ENCODE results near the gene SERP2.

Gene SERP2

GRCh38 chr13:44415815-44416214, 42.2 kb downstream of the SERP2 start:
- H3K4me1 ChIP-seq (ENCODE audit: control insufficient read depth, insufficient read depth, low read length): no peaks in the 10 kb centered on the region
- CTCF ChIA-PET: interaction anchor here (0.6 kb wide), 1 partner anchor 461 kb away, joined by 3 read pairs; no protein-coding TSS in a partner anchor
- TF ChIP-seq KLF10 (tag by site-specific recombination; IDR thresholded peaks at IDR 0.05) (no peak), TCF7L2 (IDR thresholded peaks at IDR 0.05; ENCODE audit: borderline replicate concordance, low read depth, low read length) (no peak), ZNF621 (tag by site-specific recombination; IDR thresholded peaks at IDR 0.05) (no peak), ZNF777 (tag by site-specific recombination; IDR thresholded peaks at IDR 0.05; ENCODE audit: borderline replicate concordance) (no peak), ZBTB1 (tag by site-specific recombination; IDR thresholded peaks at IDR 0.05) (no peak), ZNF133 (tag by site-specific recombination; IDR thresholded peaks at IDR 0.05) (no peak), ZSCAN16 (tag by site-specific recombination; IDR thresholded peaks at IDR 0.05) (no peak), ZNF530 (tag by site-specific recombination; IDR thresholded peaks at IDR 0.05; ENCODE audit: low read depth) (no peak), ZNF792 (tag by site-specific recombination; IDR thresholded peaks at IDR 0.05) (no peak), ZNF175 (tag by site-specific recombination; IDR thresholded peaks at IDR 0.05) (no peak)
- TF ChIP-seq, protein P1, sequence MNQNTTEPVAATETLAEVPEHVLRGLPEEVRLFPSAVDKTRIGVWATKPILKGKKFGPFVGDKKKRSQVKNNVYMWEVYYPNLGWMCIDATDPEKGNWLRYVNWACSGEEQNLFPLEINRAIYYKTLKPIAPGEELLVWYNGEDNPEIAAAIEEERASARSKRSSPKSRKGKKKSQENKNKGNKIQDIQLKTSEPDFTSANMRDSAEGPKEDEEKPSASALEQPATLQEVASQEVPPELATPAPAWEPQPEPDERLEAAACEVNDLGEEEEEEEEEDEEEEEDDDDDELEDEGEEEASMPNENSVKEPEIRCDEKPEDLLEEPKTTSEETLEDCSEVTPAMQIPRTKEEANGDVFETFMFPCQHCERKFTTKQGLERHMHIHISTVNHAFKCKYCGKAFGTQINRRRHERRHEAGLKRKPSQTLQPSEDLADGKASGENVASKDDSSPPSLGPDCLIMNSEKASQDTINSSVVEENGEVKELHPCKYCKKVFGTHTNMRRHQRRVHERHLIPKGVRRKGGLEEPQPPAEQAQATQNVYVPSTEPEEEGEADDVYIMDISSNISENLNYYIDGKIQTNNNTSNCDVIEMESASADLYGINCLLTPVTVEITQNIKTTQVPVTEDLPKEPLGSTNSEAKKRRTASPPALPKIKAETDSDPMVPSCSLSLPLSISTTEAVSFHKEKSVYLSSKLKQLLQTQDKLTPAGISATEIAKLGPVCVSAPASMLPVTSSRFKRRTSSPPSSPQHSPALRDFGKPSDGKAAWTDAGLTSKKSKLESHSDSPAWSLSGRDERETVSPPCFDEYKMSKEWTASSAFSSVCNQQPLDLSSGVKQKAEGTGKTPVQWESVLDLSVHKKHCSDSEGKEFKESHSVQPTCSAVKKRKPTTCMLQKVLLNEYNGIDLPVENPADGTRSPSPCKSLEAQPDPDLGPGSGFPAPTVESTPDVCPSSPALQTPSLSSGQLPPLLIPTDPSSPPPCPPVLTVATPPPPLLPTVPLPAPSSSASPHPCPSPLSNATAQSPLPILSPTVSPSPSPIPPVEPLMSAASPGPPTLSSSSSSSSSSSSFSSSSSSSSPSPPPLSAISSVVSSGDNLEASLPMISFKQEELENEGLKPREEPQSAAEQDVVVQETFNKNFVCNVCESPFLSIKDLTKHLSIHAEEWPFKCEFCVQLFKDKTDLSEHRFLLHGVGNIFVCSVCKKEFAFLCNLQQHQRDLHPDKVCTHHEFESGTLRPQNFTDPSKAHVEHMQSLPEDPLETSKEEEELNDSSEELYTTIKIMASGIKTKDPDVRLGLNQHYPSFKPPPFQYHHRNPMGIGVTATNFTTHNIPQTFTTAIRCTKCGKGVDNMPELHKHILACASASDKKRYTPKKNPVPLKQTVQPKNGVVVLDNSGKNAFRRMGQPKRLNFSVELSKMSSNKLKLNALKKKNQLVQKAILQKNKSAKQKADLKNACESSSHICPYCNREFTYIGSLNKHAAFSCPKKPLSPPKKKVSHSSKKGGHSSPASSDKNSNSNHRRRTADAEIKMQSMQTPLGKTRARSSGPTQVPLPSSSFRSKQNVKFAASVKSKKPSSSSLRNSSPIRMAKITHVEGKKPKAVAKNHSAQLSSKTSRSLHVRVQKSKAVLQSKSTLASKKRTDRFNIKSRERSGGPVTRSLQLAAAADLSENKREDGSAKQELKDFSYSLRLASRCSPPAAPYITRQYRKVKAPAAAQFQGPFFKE (tag by site-specific recombination; IDR thresholded peaks at IDR 0.05; ENCODE audit: borderline replicate concordance): no peak
- TF ChIP-seq, protein P2, sequence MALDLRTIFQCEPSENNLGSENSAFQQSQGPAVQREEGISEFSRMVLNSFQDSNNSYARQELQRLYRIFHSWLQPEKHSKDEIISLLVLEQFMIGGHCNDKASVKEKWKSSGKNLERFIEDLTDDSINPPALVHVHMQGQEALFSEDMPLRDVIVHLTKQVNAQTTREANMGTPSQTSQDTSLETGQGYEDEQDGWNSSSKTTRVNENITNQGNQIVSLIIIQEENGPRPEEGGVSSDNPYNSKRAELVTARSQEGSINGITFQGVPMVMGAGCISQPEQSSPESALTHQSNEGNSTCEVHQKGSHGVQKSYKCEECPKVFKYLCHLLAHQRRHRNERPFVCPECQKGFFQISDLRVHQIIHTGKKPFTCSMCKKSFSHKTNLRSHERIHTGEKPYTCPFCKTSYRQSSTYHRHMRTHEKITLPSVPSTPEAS (tag by site-specific recombination; IDR thresholded peaks at IDR 0.05): no peak
- POLR2A ChIA-PET: interaction anchor here (0.6 kb wide), 1 partner anchor 33 kb away, joined by 4 read pairs; no protein-coding TSS in a partner anchor
- no peak overlapping the region for H3K27ac ChIP-seq (ENCODE audit: extremely low read depth, low read depth, low read length)
- no peaks in the 10 kb centered on the region for H3K9me3 ChIP-seq (ENCODE audit: control insufficient read depth, insufficient read depth, low read depth, low read length)
- H3K36me3 ChIP-seq (ENCODE audit: control insufficient read depth in 2 of 2, insufficient read depth in 1 of 2, low read length in 2 of 2): no peaks in the 10 kb centered on the region
- no peak overlapping the region for H3K4me3 ChIP-seq (ENCODE audit: low read depth, low read length)

DNA sequence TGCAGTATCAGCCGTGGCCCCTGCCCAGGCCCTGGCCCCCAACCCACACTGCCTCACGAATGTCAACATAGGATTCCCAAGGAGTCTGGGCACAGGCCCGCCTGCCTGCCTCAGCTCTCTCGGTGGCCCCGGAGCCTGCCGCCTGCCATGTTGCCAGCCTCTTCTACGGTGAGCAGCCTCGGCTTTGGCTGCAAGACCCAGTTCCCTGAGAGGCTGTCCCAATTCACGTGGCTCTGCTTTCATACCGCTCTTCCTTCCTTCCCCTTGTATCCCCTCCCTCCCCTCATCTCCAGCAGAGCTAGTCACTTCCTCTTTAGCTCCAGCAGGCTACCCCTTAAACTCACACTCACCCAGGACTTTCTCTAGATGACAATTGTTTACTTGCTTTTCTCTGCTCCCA, 42.7 kb downstream of the SERP2 start:
- no peaks in the 10 kb centered on the region for H3K4me1 ChIP-seq (ENCODE audit: control insufficient read depth, insufficient read depth, low read length)
- ChIA-PET CTCF (interaction anchor here (0.6 kb wide), 1 partner anchor 43 kb away, joined by 3 read pairs; the partner anchor contains the start of gene SERP2), POLR2A (interaction anchor here (0.6 kb wide), 1 partner anchor 33 kb away, joined by 4 read pairs; no protein-coding TSS in a partner anchor)
- no peak overlapping the region for H3K27ac ChIP-seq (ENCODE audit: extremely low read depth, low read depth, low read length)
- H3K9me3 ChIP-seq (ENCODE audit: control insufficient read depth, insufficient read depth, low read depth, low read length): no peaks in the 10 kb centered on the region
- no peak overlapping the region for H3K4me3 ChIP-seq (ENCODE audit: low read depth, low read length)
- no peaks in the 10 kb centered on the region for H3K36me3 ChIP-seq (ENCODE audit: control insufficient read depth in 2 of 2, insufficient read depth in 1 of 2, low read length in 2 of 2)
- no peak for TF ChIP-seq ZBTB7A (tag by site-specific recombination; IDR thresholded peaks at IDR 0.05; ENCODE audit: low read depth)
- no peak for TF ChIP-seq ZNF37A (tag by site-specific recombination; IDR thresholded peaks at IDR 0.05)
- TF ChIP-seq, protein P3, sequence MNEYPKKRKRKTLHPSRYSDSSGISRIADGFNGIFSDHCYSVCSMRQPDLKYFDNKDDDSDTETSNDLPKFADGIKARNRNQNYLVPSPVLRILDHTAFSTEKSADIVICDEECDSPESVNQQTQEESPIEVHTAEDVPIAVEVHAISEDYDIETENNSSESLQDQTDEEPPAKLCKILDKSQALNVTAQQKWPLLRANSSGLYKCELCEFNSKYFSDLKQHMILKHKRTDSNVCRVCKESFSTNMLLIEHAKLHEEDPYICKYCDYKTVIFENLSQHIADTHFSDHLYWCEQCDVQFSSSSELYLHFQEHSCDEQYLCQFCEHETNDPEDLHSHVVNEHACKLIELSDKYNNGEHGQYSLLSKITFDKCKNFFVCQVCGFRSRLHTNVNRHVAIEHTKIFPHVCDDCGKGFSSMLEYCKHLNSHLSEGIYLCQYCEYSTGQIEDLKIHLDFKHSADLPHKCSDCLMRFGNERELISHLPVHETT (tag by site-specific recombination; IDR thresholded peaks at IDR 0.05): no peak
- TF ChIP-seq, protein P4, sequence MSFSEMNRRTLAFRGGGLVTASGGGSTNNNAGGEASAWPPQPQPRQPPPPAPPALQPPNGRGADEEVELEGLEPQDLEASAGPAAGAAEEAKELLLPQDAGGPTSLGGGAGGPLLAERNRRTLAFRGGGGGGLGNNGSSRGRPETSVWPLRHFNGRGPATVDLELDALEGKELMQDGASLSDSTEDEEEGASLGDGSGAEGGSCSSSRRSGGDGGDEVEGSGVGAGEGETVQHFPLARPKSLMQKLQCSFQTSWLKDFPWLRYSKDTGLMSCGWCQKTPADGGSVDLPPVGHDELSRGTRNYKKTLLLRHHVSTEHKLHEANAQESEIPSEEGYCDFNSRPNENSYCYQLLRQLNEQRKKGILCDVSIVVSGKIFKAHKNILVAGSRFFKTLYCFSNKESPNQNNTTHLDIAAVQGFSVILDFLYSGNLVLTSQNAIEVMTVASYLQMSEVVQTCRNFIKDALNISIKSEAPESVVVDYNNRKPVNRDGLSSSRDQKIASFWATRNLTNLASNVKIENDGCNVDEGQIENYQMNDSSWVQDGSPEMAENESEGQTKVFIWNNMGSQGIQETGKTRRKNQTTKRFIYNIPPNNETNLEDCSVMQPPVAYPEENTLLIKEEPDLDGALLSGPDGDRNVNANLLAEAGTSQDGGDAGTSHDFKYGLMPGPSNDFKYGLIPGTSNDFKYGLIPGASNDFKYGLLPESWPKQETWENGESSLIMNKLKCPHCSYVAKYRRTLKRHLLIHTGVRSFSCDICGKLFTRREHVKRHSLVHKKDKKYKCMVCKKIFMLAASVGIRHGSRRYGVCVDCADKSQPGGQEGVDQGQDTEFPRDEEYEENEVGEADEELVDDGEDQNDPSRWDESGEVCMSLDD (tag by site-specific recombination; IDR thresholded peaks at IDR 0.05): no peak
- no peak for TF ChIP-seq ZNF302 (tag by site-specific recombination; IDR thresholded peaks at IDR 0.05; ENCODE audit: low read depth)
- TF ChIP-seq ZNF623 (tag by site-specific recombination; IDR thresholded peaks at IDR 0.05): no peak
- no peak for TF ChIP-seq ZNF585B (tag by site-specific recombination; IDR thresholded peaks at IDR 0.05)
- TF ChIP-seq, protein P5, sequence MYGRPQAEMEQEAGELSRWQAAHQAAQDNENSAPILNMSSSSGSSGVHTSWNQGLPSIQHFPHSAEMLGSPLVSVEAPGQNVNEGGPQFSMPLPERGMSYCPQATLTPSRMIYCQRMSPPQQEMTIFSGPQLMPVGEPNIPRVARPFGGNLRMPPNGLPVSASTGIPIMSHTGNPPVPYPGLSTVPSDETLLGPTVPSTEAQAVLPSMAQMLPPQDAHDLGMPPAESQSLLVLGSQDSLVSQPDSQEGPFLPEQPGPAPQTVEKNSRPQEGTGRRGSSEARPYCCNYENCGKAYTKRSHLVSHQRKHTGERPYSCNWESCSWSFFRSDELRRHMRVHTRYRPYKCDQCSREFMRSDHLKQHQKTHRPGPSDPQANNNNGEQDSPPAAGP (tag by site-specific recombination; IDR thresholded peaks at IDR 0.05): no peak
- TF ChIP-seq ZNF394 (tag by site-specific recombination; IDR thresholded peaks at IDR 0.05; ENCODE audit: borderline replicate concordance): no peak
- no peak for TF ChIP-seq ZNF560 (tag by site-specific recombination; IDR thresholded peaks at IDR 0.05; ENCODE audit: borderline replicate concordance)
- no peak for TF ChIP-seq ZNF23 (tag by site-specific recombination; IDR thresholded peaks at IDR 0.05; ENCODE audit: borderline replicate concordance)

All from HEK293 (cell line).